SU-DHL-6 (cell line): ENCODE measurements around the gene ANXA3.

Source experiments
- H2AFZ ChIP-seq: fragments of 200-600 bp; sonication (generic); 2 replicates; pipeline ENCODE4 v1.6.1; 2014; ENCODE audit warnings: low read depth, mild to moderate bottlenecking, moderate library complexity, mixed read lengths, antibody characterized with exemption, low read length; ENCODE audit not compliant: severe bottlenecking
- H3F3A ChIP-seq: fragments of 200-600 bp; shearing (Covaris generic); 2 replicates; pipeline ENCODE4 v1.6.0; 2016; ENCODE audit warnings: antibody characterized with exemption, mild to moderate bottlenecking; ENCODE audit not compliant: insufficient read depth
- H3K27ac ChIP-seq: fragments of 200-600 bp; sonication (generic); 2 replicates; pipeline ENCODE4 v1.5.1; 2016; ENCODE audit warnings: low read depth, mild to moderate bottlenecking, low read length, moderate library complexity, mixed read lengths
- H3K27me3 ChIP-seq: fragments of 200-600 bp; sonication (generic), shearing (Covaris generic); 2 replicates; pipeline ENCODE4 v1.6.0; 2014; ENCODE audit warnings: mild to moderate bottlenecking, low read length
- H3K36me3 ChIP-seq: fragments of 200-600 bp; sonication (generic); 2 replicates; pipeline ENCODE4 v1.6.1; 2014; ENCODE audit warnings: mild to moderate bottlenecking, low read length, mixed read lengths
- H3K4me2 ChIP-seq: fragments of 300-600, 200-600 bp; shearing (Covaris generic), sonication (generic); 2 replicates; pipeline ENCODE4 v1.6.0; 2014; ENCODE audit warnings: low read length, low read depth, mild to moderate bottlenecking; ENCODE audit not compliant: poor library complexity, severe bottlenecking
- H3K4me3 ChIP-seq: fragments of 200-600 bp; sonication (generic); 2 replicates; pipeline ENCODE4 v1.5.1; 2014; ENCODE audit warnings: antibody characterized with exemption, low read length, mild to moderate bottlenecking, mixed read lengths; ENCODE audit not compliant: insufficient read depth, poor library complexity, severe bottlenecking
- H3K79me2 ChIP-seq: fragments of 200-600 bp; sonication (generic); 2 replicates; pipeline ENCODE4 v1.6.1; 2014; ENCODE audit warnings: mild to moderate bottlenecking, low read length, moderate library complexity; ENCODE audit not compliant: insufficient read depth
- H3K9ac ChIP-seq: fragments of 200-600 bp; sonication (generic); 2 replicates; pipeline ENCODE4 v1.7.0; 2014; ENCODE audit warnings: mild to moderate bottlenecking, low read length
- H3K9me2 ChIP-seq: fragments of 200-600 bp; sonication (generic); replicated peaks from 2 replicates; pipeline ENCODE4 v1.6.1; 2014; ENCODE audit warnings: low read length; ENCODE audit not compliant: insufficient read depth
- H3K9me3 ChIP-seq: fragments of 200-600 bp; sonication (generic); 2 replicates; pipeline ENCODE4 v1.6.1; 2014; ENCODE audit warnings: low read length, mixed read lengths; ENCODE audit not compliant: insufficient read depth
- H4K20me1 ChIP-seq: fragments of 200-600 bp; sonication (generic); 2 replicates; pipeline ENCODE4 v1.6.1; 2014; ENCODE audit warnings: low read depth, mild to moderate bottlenecking, antibody characterized with exemption, low read length, moderate library complexity, mixed read lengths
- CTCF ChIP-seq: fragments of 200-600 bp; sonication (generic); IDR thresholded peaks from one replicate; pipeline ENCODE4 v1.5.1; 2017; ENCODE audit warnings: antibody characterized with exemption, mild to moderate bottlenecking, low read length, moderate library complexity; ENCODE audit not compliant: insufficient read depth, poor library complexity, severe bottlenecking
- EZH2phosphoT487 ChIP-seq: fragments of 200-600 bp; sonication (generic), shearing (Covaris generic); conservative IDR thresholded peaks from 2 replicates; pipeline ENCODE4 v1.6.1; 2018; ENCODE audit warnings: mild to moderate bottlenecking, antibody characterized with exemption, low read length, moderate library complexity, mixed read lengths

Gene ANXA3

GRCh38 chr4:78519962-78520361, 31.6 kb upstream of the ANXA3 start:
- no peaks in the 10 kb centered on the region for H3K27me3 ChIP-seq
- H3K9ac ChIP-seq: no peak overlapping the region
- H3K79me2 ChIP-seq: no peaks in the 10 kb centered on the region
- TF ChIP-seq CTCF (no peak), EZH2phosphoT487 (no peak)
- no peaks in the 10 kb centered on the region for H3K36me3 ChIP-seq
- H3K9me3 ChIP-seq: no peaks in the 10 kb centered on the region
- H3K4me2 ChIP-seq: no peak overlapping the region
- no peaks in the 10 kb centered on the region for H3F3A ChIP-seq
- H3K4me3 ChIP-seq: no peak overlapping the region
- no peak overlapping the region for H2AFZ ChIP-seq
- no peaks in the 10 kb centered on the region for H4K20me1 ChIP-seq
- H3K9me2 ChIP-seq: no peaks in the 10 kb centered on the region
- no peak overlapping the region for H3K27ac ChIP-seq

GRCh38 chr4:78520808-78521226, 30.8 kb upstream of the ANXA3 start:
- Histone ChIP-seq H3K9me2 (no peaks in the 10 kb centered on the region), H2AFZ (no peak overlapping the region), H3K27ac (no peak overlapping the region), H3K4me2 (no peak overlapping the region), H3F3A (no peaks in the 10 kb centered on the region), H3K9ac (no peak overlapping the region), H4K20me1 (no peaks in the 10 kb centered on the region), H3K36me3 (no peaks in the 10 kb centered on the region), H3K9me3 (no peaks in the 10 kb centered on the region), H3K27me3 (no peaks in the 10 kb centered on the region), H3K4me3 (no peak overlapping the region), H3K79me2 (no peaks in the 10 kb centered on the region)
- TF ChIP-seq CTCF (no peak), EZH2phosphoT487 (no peak)

GRCh38 chr4:78524009-78524408, 27.6 kb upstream of the ANXA3 start:
- Histone ChIP-seq H3K79me2 (no peaks in the 10 kb centered on the region), H3K9me2 (no peaks in the 10 kb centered on the region), H3K4me3 (no peak overlapping the region), H3K9ac (no peak overlapping the region), H3K4me2 (no peak overlapping the region), H3K9me3 (no peaks in the 10 kb centered on the region), H3K27ac (no peak overlapping the region), H3K36me3 (no peaks in the 10 kb centered on the region), H4K20me1 (no peaks in the 10 kb centered on the region), H2AFZ (no peak overlapping the region), H3F3A (no peaks in the 10 kb centered on the region), H3K27me3 (no peaks in the 10 kb centered on the region)
- TF ChIP-seq EZH2phosphoT487 (no peak), CTCF (no peak)

- Histone ChIP-seq H3K27me3 (no peaks in the 10 kb centered on the region), H3F3A (no peaks in the 10 kb centered on the region), H3K27ac (no peak overlapping the region), H3K9me2 (no peaks in the 10 kb centered on the region), H4K20me1 (no peaks in the 10 kb centered on the region), H3K36me3 (no peaks in the 10 kb centered on the region), H3K4me3 (no peak overlapping the region), H3K79me2 (no peaks in the 10 kb centered on the region), H3K9ac (no peak overlapping the region), H3K4me2 (no peak overlapping the region), H2AFZ (no peak overlapping the region), H3K9me3 (no peaks in the 10 kb centered on the region)
- no peak for TF ChIP-seq CTCF
- TF ChIP-seq EZH2phosphoT487: no peak
Observed at GRCh38 chr4:78525559-78525958, 26.0 kb upstream of the ANXA3 start.
